COLO668 (cell line): ENCODE measurements around the gene CCSER1.

Source experiments
- DNase-seq: peaks from one replicate; lab custom pipeline; 2025; ENCODE audit not compliant: unreplicated experiment; lab: John Stamatoyannopoulos, UW

Gene CCSER1

DNA sequence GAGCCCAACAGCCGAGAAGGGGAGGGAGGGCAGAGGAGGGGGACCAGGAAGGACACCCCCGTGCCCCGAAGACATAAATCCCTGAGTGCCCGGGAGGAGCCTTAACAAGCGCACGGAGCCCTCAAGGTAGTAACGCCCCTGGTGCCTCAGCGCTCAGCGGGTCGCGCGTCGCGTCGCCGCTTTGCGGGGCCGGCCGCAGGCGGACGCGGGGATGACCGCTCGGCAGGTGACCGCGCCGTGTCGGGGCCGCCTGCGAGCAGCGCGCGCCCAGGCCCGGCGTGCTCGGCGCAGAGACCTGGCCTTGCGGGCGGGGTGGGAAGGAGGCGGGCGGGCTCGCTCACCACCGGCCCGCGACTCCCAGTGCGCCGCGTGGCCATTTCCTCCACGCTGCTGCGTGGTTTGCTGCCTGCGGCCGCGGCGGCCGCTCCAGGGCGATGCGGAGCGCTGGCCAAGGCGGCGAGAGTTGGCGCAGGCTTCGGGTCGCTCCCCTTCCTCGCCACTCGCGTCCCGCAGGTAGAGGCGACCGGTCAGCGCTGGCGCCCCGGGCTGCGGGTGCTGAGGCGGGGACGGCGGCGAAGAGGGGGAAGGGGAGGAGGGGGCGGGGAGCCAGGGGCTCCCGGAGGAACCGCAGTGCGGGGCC lies 632 bp downstream of the CCSER1 start:
- DNase-seq = peak; percentile 71

DNA sequence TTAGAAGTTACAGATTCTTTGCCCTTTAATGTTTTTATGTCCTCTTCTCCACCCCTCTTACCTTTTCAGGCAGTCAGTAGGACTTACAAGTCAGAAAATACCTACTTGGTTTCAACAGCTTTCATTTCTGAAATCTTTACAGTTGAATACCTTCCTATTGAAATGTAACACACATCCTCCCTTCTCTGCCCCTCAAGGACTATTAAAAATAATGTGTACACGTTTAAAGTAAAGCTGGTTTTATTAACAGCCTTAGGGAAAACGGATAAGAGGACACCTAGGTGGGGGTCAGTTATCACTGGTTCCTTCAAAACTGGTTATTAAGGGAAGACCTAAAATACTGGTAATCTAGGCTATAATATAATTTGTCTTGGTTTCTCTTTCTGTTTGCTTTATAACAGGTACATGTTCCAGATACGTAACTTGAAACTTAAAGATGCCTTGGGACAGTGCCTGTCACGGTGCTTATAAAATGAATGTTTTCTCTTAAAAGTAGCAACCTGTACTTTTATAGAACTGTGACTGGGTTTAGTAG lies 1.8 kb downstream of the CCSER1 start:
- DNase-seq = no peak

DNA sequence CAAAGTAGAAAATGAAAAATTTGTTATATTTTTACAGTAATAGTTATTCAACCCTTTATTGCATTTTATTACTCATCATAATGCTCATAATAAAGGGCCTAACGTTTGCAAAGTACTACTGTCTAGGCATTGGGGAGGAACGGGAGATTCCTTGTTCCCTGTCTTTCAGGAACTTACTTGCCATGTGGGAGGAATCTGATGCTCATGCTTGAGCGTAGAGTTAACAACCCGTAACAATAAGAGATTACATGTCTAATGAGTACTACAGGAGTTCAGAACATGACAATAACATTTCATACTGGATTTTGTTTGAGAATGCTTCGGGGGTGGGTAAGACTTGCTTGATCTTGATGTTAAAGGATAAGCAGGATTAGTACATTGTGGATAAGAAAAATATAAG lies 2.9 kb downstream of the CCSER1 start:
- DNase-seq = no peak

GRCh38 chr4:90137555-90137954 lies 10.4 kb downstream of the CCSER1 start:
- no peak for DNase-seq

- DNase-seq = no peak
These were observed 14.9 kb downstream of the CCSER1 start for GRCh38 chr4:90142081-90142480.

GRCh38 chr4:90145319-90145718 lies 18.1 kb downstream of the CCSER1 start:
- no peak for DNase-seq

- DNase-seq = no peak
These were observed 19.1 kb downstream of the CCSER1 start for GRCh38 chr4:90146306-90146705.

DNA sequence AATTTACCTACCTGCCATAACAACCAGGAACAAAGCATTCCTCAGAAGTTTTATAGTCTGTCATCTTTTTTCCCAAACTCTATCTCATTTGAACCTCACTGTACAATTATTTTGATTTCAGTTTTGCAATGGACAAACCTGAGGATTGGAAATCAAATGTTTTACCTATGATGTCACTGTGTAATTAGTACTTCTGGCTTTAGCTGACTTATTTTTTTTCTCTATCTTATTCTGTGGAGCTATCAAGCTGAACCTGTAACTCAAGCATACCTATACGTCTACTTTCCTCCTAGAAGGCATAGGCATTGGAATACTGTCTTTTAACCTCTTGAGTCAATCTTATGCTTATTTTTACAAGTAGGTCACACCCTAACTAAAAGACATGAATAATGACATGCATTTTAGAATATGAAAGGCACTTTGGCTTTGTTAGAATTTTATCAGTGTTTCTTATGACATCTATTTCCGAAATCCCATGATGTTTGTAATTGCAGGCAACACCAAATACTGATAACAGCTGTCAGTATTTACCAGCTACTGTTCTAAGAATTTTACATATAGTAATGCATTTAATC lies 21.5 kb downstream of the CCSER1 start:
- DNase-seq = no peak

DNA sequence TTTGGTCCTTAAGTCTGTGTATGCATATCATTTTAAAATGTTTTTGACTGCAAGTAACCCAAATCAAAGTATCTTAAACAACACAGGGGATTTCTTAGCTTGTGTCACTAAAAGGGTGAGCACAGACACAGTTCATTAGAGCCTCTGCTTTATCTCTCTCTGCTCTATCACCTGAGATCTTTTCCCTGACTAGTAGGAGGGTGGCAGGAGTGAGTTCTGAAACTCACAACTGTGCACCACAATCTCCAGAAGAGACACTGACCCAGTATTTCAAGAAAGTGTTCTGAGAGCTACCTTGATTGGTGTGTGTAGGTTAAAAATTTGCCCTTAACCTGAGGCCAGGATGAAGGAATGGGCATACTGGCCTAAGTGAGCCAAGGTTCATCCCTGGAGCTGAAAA lies 24.8 kb downstream of the CCSER1 start:
- DNase-seq = no peak

DNA sequence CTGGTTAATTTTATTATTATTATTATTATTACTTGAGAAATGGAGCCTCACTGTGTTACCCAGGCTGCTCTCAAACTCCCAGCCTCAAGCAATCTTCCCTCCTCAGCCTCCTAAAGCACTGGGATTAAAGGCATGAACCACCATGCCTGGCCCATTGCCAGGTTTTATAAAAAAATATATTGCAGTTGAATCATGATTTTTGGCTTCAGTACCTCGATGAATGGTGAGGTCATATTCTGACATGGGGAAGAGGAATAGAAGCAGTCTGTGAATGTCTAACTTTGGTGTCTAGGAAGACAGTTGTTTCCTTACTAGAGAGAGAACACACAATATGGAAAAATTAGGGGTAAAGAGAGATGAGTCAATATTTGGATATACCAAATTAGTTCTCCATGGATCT lies 32.0 kb downstream of the CCSER1 start:
- no peak for DNase-seq

GRCh38 chr4:90160044-90160443 lies 32.9 kb downstream of the CCSER1 start:
- no peak for DNase-seq

- DNase-seq = no peak
These were observed 35.4 kb downstream of the CCSER1 start for GRCh38 chr4:90162566-90162965.

GRCh38 chr4:90163872-90164271 lies 36.7 kb downstream of the CCSER1 start:
- no peak for DNase-seq

- DNase-seq = no peak
These were observed 38.7 kb downstream of the CCSER1 start for GRCh38 chr4:90165883-90166282.

DNA sequence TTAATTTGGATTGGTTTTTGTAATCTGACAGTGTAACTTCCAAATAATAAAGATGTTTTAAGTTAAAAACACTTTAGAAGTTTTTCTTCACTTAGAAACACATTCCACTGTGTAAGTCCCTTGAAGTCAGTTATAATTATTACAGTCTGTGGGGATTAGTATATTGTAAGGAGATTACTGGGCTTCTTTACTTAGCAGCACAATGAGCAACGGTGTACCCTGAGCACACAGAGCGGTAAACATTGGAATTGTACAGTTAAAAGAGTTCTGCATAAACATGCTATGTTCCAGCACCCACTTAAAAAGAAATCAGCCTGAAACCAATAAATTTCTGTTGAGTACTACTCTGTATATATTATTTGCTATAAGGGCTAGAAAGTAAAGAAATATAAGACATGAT lies 44.3 kb downstream of the CCSER1 start:
- DNase-seq = no peak

GRCh38 chr4:90174621-90175023 lies 47.4 kb downstream of the CCSER1 start:
- DNase-seq = no peak

- no peak for DNase-seq
These were observed 54.5 kb downstream of the CCSER1 start for GRCh38 chr4:90181644-90182043.

DNA sequence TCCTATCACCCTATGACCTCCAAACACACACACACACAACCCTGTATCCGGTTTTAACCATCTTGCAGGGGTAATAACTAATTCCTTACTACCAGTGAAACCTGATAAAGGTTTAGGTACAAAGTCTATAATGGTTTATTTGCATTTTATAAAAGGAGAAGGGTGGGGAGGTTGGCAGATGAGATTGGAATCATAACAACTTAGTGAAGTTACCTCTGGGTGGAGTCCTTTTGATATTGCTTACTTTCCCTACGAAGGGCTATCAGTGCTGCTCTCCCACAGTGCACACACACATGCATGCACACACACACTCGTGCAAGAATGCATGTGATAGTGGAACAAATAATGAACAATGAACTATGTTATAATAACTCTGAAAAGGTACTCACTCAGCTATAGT lies 56.1 kb downstream of the CCSER1 start:
- peak; percentile 8 for DNase-seq

- DNase-seq = no peak
These were observed 57.4 kb downstream of the CCSER1 start for GRCh38 chr4:90184560-90184959.

DNA sequence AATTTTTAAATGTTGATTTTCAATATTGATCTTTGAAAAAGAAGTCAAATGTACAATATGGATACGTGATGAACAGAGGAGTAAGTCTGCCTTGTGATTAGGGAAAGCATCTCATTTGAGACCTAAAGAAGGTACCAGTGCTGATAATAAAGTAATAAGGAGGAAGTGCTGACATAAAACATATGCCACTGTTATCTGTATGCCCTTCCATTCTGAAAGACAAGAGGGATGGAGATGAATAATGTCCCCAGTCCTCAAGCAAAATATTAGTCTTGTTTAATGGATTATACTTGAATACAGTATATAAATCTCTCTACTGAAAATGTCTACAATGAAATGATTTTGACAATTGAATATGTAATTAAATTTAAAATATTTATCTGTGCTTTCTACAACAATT lies 58.2 kb downstream of the CCSER1 start:
- no peak for DNase-seq

- no peak for DNase-seq
These were observed 59.0 kb downstream of the CCSER1 start for GRCh38 chr4:90186229-90186628.

DNA sequence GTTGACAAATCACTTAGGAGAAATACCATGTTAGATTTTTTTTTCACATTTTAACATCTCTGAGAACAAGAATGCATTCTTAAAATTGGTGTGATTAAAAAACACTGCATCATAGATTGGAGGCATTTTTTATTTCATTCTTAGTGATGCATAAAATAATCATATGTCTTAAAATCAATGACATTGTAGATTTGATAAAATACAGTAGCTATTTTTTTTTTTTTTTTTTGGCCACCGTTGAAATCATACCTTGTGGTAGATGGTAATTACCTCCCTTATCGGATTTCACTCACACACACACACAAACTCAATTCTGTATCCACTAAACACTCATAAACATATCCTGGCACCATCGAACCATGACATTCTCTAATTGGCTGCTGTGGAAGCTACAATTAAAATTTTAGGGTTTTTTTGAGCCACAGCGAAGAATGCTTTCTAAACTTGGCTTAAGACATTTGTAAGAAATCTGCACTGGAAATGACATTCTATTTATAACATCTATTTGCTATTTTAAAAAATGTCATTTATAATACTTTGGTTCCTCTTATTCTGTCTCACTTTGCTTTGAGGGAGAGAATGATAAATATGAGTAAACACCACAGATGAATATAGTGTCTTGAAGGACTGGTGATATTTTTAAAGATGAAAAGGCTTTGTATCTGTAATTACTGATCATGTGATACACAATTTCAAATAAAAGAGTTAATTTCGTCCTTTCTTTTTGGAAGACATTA lies 60.1 kb downstream of the CCSER1 start:
- DNase-seq = peak; percentile 5
